Measurements from ENCODE around the gene FYB1.

Gene FYB1

GRCh38 chr5:39099831-39100230 is 119.5 kb downstream of the FYB1 start:
- in situ Hi-C loops (cut with MboI; ENCODE audit: low sequenced_read_pairs) = no loop called here

GRCh38 chr5:39093352-39093751 is 126.0 kb downstream of the FYB1 start:
- in situ Hi-C loops (cut with MboI; ENCODE audit: low sequenced_read_pairs) = no loop called here

- in situ Hi-C loops (cut with MboI; ENCODE audit: low sequenced_read_pairs) = no loop called here
Measured at GRCh38 chr5:39092581-39093351, 126.6 kb downstream of the FYB1 start.

GRCh38 chr5:39091940-39092580 is 127.3 kb downstream of the FYB1 start:
- in situ Hi-C loops (cut with MboI; ENCODE audit: low sequenced_read_pairs) = no loop called here

- in situ Hi-C loops (cut with MboI; ENCODE audit: low sequenced_read_pairs) = no loop called here
Measured at GRCh38 chr5:39083968-39084367, 135.4 kb downstream of the FYB1 start.

GRCh38 chr5:39082995-39083394 is 136.4 kb downstream of the FYB1 start:
- in situ Hi-C loops (cut with MboI; ENCODE audit: low sequenced_read_pairs) = no loop called here

- in situ Hi-C loops (cut with MboI; ENCODE audit: low sequenced_read_pairs) = no loop called here
Measured at GRCh38 chr5:39080597-39081204, 138.7 kb downstream of the FYB1 start.

GRCh38 chr5:39080168-39080567 is 139.2 kb downstream of the FYB1 start:
- in situ Hi-C loops (cut with MboI; ENCODE audit: low sequenced_read_pairs) = no loop called here

GRCh38 chr5:39079147-39079546 is 140.2 kb downstream of the FYB1 start:
- in situ Hi-C loops (cut with MboI; ENCODE audit: low sequenced_read_pairs) = no loop called here

GRCh38 chr5:39076757-39077728 is 142.3 kb downstream of the FYB1 start:
- in situ Hi-C loops (cut with MboI; ENCODE audit: low sequenced_read_pairs) = no loop called here

GRCh38 chr5:39076101-39076756 is 143.1 kb downstream of the FYB1 start:
- in situ Hi-C loops (cut with MboI; ENCODE audit: low sequenced_read_pairs) = no loop called here

GRCh38 chr5:39074017-39074814 is 145.1 kb downstream of the FYB1 start, which contains the start of gene RICTOR:
TSS of gene RICTOR (minus strand) at chr5:39074399. CDS start at chr5:39074377, 22 bp downstream.
- in situ Hi-C loops (cut with MboI; ENCODE audit: low sequenced_read_pairs) = no loop called here

- in situ Hi-C loops (cut with MboI; ENCODE audit: low sequenced_read_pairs) = no loop called here
Measured at GRCh38 chr5:39073767-39074016, 145.7 kb downstream of the FYB1 start.

- in situ Hi-C loops (cut with MboI; ENCODE audit: low sequenced_read_pairs) = no loop called here
Measured at GRCh38 chr5:39072925-39073766, 146.2 kb downstream of the FYB1 start.

- in situ Hi-C loops (cut with MboI; ENCODE audit: low sequenced_read_pairs) = no loop called here
Measured at GRCh38 chr5:39068099-39068498, 151.3 kb downstream of the FYB1 start.

- in situ Hi-C loops (cut with MboI; ENCODE audit: low sequenced_read_pairs) = no loop called here
Measured at GRCh38 chr5:39064450-39064849, 154.9 kb downstream of the FYB1 start.

GRCh38 chr5:39063037-39063436 is 156.3 kb downstream of the FYB1 start:
- in situ Hi-C loops (cut with MboI; ENCODE audit: low sequenced_read_pairs) = no loop called here

GRCh38 chr5:39062530-39062929 is 156.8 kb downstream of the FYB1 start:
- in situ Hi-C loops (cut with MboI; ENCODE audit: low sequenced_read_pairs) = no loop called here

GRCh38 chr5:39062104-39062503 is 157.3 kb downstream of the FYB1 start:
- in situ Hi-C loops (cut with MboI; ENCODE audit: low sequenced_read_pairs) = no loop called here

All from hTERT RPE-1 (cell line).